ENCODE data around the gene CSRP1.

Gene CSRP1

GRCh38 chr1:201499795-201500669, 6.9 kb downstream of the CSRP1 start:
- peaks cover 70% of the 10 kb centered on the region for H3K36me3 ChIP-seq (replicated peaks)
- H3K4me3 ChIP-seq (ENCODE audit: low read depth, low read length) = no peak overlapping the region
- peak overlapping the region; percentile 71 for H3K27ac ChIP-seq
- no peak for DNase-seq
- no peaks in the 10 kb centered on the region for H3K27me3 ChIP-seq (replicated peaks)
- TF ChIP-seq CTCF (IDR thresholded peaks at IDR 0.05; ENCODE audit: low read depth, low read length, missing control alignments) = no peak
- in situ Hi-C loops (cut with HindIII; ENCODE audit: low pct_ligation_motif_present, low sequenced_read_pairs) = no loop called here

- peaks cover 76% of the 10 kb centered on the region for H3K36me3 ChIP-seq (replicated peaks)
These were observed 7.7 kb downstream of the CSRP1 start for GRCh38 chr1:201499191-201499590.

GRCh38 chr1:201498621-201499020, 8.3 kb downstream of the CSRP1 start:
- Histone ChIP-seq H3K27ac (no peak overlapping the region), H3K4me3 (ENCODE audit: low read depth, low read length) (no peak overlapping the region), H3K27me3 (replicated peaks) (no peaks in the 10 kb centered on the region), H3K36me3 (replicated peaks) (peaks cover 82% of the 10 kb centered on the region)
- in situ Hi-C loops (cut with HindIII; ENCODE audit: low pct_ligation_motif_present, low sequenced_read_pairs) = no loop called here
- DNase-seq = no peak
- TF ChIP-seq CTCF (IDR thresholded peaks at IDR 0.05; ENCODE audit: low read depth, low read length, missing control alignments) = peak; percentile 5

More at GRCh38 chr1:201499191-201499590, 7.7 kb downstream of the CSRP1 start:
- no peak overlapping the region for H3K4me3 ChIP-seq (ENCODE audit: low read depth, low read length)
- peak overlapping the region; percentile 71 for H3K27ac ChIP-seq
- no peak for TF ChIP-seq CTCF (IDR thresholded peaks at IDR 0.05; ENCODE audit: low read depth, low read length, missing control alignments)
- in situ Hi-C loops (cut with HindIII; ENCODE audit: low pct_ligation_motif_present, low sequenced_read_pairs) = no loop called here
- DNase-seq = no peak
- no peaks in the 10 kb centered on the region for H3K27me3 ChIP-seq (replicated peaks)

- no peaks in the 10 kb centered on the region for H3K27me3 ChIP-seq (replicated peaks)
- DNase-seq = no peak
- no peak overlapping the region for H3K27ac ChIP-seq
- peaks cover 87% of the 10 kb centered on the region for H3K36me3 ChIP-seq (replicated peaks)
- TF ChIP-seq CTCF (IDR thresholded peaks at IDR 0.05; ENCODE audit: low read depth, low read length, missing control alignments) = no peak
- in situ Hi-C loops (cut with HindIII; ENCODE audit: low pct_ligation_motif_present, low sequenced_read_pairs) = no loop called here
- no peak overlapping the region for H3K4me3 ChIP-seq (ENCODE audit: low read depth, low read length)
These were observed 8.9 kb downstream of the CSRP1 start for GRCh38 chr1:201497935-201498509.

GRCh38 chr1:201496296-201496690, 10.6 kb downstream of the CSRP1 start:
- in situ Hi-C loops (cut with HindIII; ENCODE audit: low pct_ligation_motif_present, low sequenced_read_pairs) = no loop called here
- no peak for TF ChIP-seq CTCF (IDR thresholded peaks at IDR 0.05; ENCODE audit: low read depth, low read length, missing control alignments)
- Histone ChIP-seq H3K4me3 (ENCODE audit: low read depth, low read length) (no peak overlapping the region), H3K36me3 (replicated peaks) (peaks cover 90% of the 10 kb centered on the region), H3K27ac (peak overlapping the region; percentile 20), H3K27me3 (replicated peaks) (no peaks in the 10 kb centered on the region)
- no peak for DNase-seq
